WTC11 (cell line): ENCODE data around the gene ADAM8. TPM values are rescaled to one million over a fixed set of nuclear protein-coding genes. Genes with fewer than 3 reads are reported as not detected.

Source experiments
- ATAC-seq: fragments of 200-7000 bp; cut with Tn5 transposase; 2 replicates; pipeline ENCODE4 v1.10.0; 2021; ENCODE audit warnings: mild to moderate bottlenecking, moderate library complexity
- CTCF ChIA-PET: fragments of 300-600 bp; sonication (Branson Sonifier 250); formaldehyde crosslinking; loops from one replicate; lab custom pipeline; 2021; ENCODE audit warnings: antibody characterized with exemption; lab: Charles Lee
- POLR2A ChIA-PET: fragments of 350-600 bp; sonication (Branson Sonifier 250); formaldehyde crosslinking; loops from one replicate; lab custom pipeline; 2021; ENCODE audit warnings: antibody characterized with exemption; lab: Charles Lee
- DNase-seq: peaks from one replicate; pipeline ENCODE4 v3.0.0; 2021; ENCODE audit warnings: low spot score
- H3K27ac Mint-ChIP-seq: 2 replicates; pipeline ENCODE4 v1.8.0; 2021; ENCODE audit warnings: mixed read lengths
- H3K27me3 Mint-ChIP-seq: 2 replicates; pipeline ENCODE4 v1.8.0; 2021; ENCODE audit warnings: low read depth, mild to moderate bottlenecking, moderate library complexity, mixed read lengths
- H3K36me3 Mint-ChIP-seq: 2 replicates; pipeline ENCODE4 v1.8.0; 2021; ENCODE audit warnings: mixed read lengths
- H3K4me1 Mint-ChIP-seq: 2 replicates; pipeline ENCODE4 v1.8.0; 2022; ENCODE audit warnings: mixed read lengths
- H3K4me3 Mint-ChIP-seq: 2 replicates; pipeline ENCODE4 v1.8.0; 2021; ENCODE audit warnings: mild to moderate bottlenecking, moderate library complexity, mixed read lengths
- H3K9me3 Mint-ChIP-seq: 2 replicates; pipeline ENCODE4 v1.8.0; 2021; ENCODE audit warnings: mixed read lengths
- E2F5 ChIP-seq: sonication (generic); formaldehyde crosslinking; IDR thresholded peaks from 2 replicates; pipeline ENCODE4 v1.8.1; 2022; ENCODE audit warnings: mild to moderate bottlenecking, moderate library complexity, missing genetic modification reagents
- ESRRA ChIP-seq: sonication (generic); formaldehyde crosslinking; IDR thresholded peaks from 2 replicates; pipeline ENCODE4 v1.8.1; 2022; ENCODE audit warnings: mild to moderate bottlenecking, missing genetic modification reagents, borderline replicate concordance
- HMGXB4 ChIP-seq: sonication (generic); formaldehyde crosslinking; IDR thresholded peaks from 2 replicates; pipeline ENCODE4 v1.8.1; 2023; ENCODE audit warnings: mild to moderate bottlenecking, moderate library complexity, missing genetic modification reagents
- JUN ChIP-seq: sonication (generic); formaldehyde crosslinking; IDR thresholded peaks from 2 replicates; pipeline ENCODE4 v1.8.0; 2023; ENCODE audit warnings: mild to moderate bottlenecking, missing genetic modification reagents
- MLX ChIP-seq: sonication (generic); formaldehyde crosslinking; IDR thresholded peaks from 2 replicates; pipeline ENCODE4 v1.8.1; 2023; ENCODE audit warnings: mild to moderate bottlenecking, missing genetic modification reagents, moderate library complexity
- NR3C1 ChIP-seq: sonication (generic); formaldehyde crosslinking; conservative IDR thresholded peaks from 2 replicates; pipeline ENCODE4 v1.8.1; 2023; ENCODE audit warnings: low read depth, mild to moderate bottlenecking, missing genetic modification reagents
- OVOL2 ChIP-seq: fragments of 250-450 bp; sonication (Bioruptor Pico); IDR thresholded peaks from 2 replicates; pipeline ENCODE4 v1.9.0; 2021; ENCODE audit warnings: mild to moderate bottlenecking, borderline replicate concordance
- SMAD3 ChIP-seq: sonication (generic); formaldehyde crosslinking; IDR thresholded peaks from 2 replicates; pipeline ENCODE4 v1.8.0; 2022; ENCODE audit warnings: missing genetic modification reagents, mild to moderate bottlenecking, borderline replicate concordance
- SMAD4 ChIP-seq: sonication (generic); formaldehyde crosslinking; IDR thresholded peaks from 2 replicates; pipeline ENCODE4 v1.8.0; 2022; ENCODE audit warnings: mild to moderate bottlenecking, missing genetic modification reagents
- SP1 ChIP-seq: sonication (generic); formaldehyde crosslinking; conservative IDR thresholded peaks from 2 replicates; pipeline ENCODE4 v1.8.1; 2022; ENCODE audit warnings: missing genetic modification reagents
- TEAD1 ChIP-seq: sonication (generic); formaldehyde crosslinking; IDR thresholded peaks from 2 replicates; pipeline ENCODE4 v1.8.0; 2022; ENCODE audit warnings: mild to moderate bottlenecking, missing genetic modification reagents
- ZBTB21 ChIP-seq: sonication (generic); formaldehyde crosslinking; IDR thresholded peaks from 2 replicates; pipeline ENCODE4 v1.8.1; 2023; ENCODE audit warnings: mild to moderate bottlenecking, missing genetic modification reagents, borderline replicate concordance
- ZNF232 ChIP-seq: sonication (generic); formaldehyde crosslinking; IDR thresholded peaks from 2 replicates; pipeline ENCODE4 v1.8.0; 2022; ENCODE audit warnings: mild to moderate bottlenecking, missing genetic modification reagents
- ZNF263 ChIP-seq: sonication (generic); formaldehyde crosslinking; IDR thresholded peaks from 2 replicates; pipeline ENCODE4 v1.8.1; 2022; ENCODE audit warnings: low read depth, mild to moderate bottlenecking, moderate library complexity, missing genetic modification reagents
- ZNF671 ChIP-seq: fragments of 250-450 bp; sonication (Bioruptor Pico); IDR thresholded peaks from 2 replicates; pipeline ENCODE4 v1.8.0; 2021; ENCODE audit warnings: mild to moderate bottlenecking
- total RNA-seq: library from RNA; stranded (reverse); gene quantifications from 3 replicates; pipeline ENCODE4 v1.2.3, GENCODE V29; 2021
- TF ChIP-seq, protein P1 (sequence below): sonication (generic); formaldehyde crosslinking; IDR thresholded peaks from 2 replicates; pipeline ENCODE4 v1.8.1; 2023; ENCODE audit warnings: mild to moderate bottlenecking, missing genetic modification reagents, moderate library complexity
- TF ChIP-seq, protein P2 (sequence below): fragments of 250-450 bp; sonication (Bioruptor Pico); IDR thresholded peaks from 2 replicates; pipeline ENCODE4 v1.8.0; 2021; ENCODE audit warnings: mild to moderate bottlenecking
- TF ChIP-seq, protein P3 (sequence below): sonication (generic); formaldehyde crosslinking; IDR thresholded peaks from 2 replicates; pipeline ENCODE4 v1.8.1; 2022; ENCODE audit warnings: missing genetic modification reagents, borderline replicate concordance

The ADAM8 gene
- total RNA-seq, 1 experiment from 2014 or later, result 7.2 TPM

DNA sequence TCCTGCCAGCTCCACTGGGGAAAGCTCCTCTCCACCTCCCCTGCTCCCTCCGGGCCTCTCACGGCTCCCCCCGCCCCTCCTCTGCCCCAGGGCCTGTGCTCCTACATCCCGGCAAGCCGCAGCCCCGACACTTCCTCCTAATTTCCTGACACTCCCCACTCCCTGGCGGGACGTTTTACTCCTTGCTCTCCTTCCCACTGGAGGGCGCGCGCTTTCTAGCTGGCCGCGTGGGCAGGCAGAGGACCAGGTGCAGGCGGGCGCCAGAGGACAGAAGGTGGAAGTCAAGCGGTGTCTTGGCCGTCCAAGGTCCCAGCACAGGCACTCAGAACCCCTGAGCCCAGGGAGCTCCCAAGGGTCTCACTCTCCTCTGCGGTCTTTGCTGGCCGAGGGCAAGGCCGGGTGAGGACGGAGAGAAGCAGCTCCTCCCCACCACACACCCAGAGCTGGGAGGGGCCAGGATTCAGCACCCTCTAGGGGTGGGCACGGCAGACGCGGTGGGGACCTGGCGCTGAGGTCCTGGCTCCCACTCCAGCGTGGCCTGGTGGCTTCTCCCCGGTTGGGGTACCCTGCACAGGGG lies 19.1 kb downstream of the ADAM8 start (continued):
- TF ChIP-seq ZNF671 (CRISPR knock-in tag), result no peak
- TF ChIP-seq, protein P1, sequence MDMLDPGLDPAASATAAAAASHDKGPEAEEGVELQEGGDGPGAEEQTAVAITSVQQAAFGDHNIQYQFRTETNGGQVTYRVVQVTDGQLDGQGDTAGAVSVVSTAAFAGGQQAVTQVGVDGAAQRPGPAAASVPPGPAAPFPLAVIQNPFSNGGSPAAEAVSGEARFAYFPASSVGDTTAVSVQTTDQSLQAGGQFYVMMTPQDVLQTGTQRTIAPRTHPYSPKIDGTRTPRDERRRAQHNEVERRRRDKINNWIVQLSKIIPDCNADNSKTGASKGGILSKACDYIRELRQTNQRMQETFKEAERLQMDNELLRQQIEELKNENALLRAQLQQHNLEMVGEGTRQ (CRISPR knock-in tag), result no peak
- no peak for TF ChIP-seq ZBTB21 (CRISPR knock-in tag)
- no peak for TF ChIP-seq ZNF232 (CRISPR knock-in tag)
- peak; percentile 86 for TF ChIP-seq ZNF263 (CRISPR knock-in tag)
- TF ChIP-seq SMAD3 (CRISPR knock-in tag), result no peak
- peak; percentile 48; the same call in 1 of the 2 replicates for TF ChIP-seq TEAD1
- TF ChIP-seq HMGXB4, result peak; percentile 46; the same call in 1 of the 2 replicates
- no peak for TF ChIP-seq NR3C1 (CRISPR knock-in tag)
- TF ChIP-seq OVOL2 (CRISPR knock-in tag), result no peak
- TF ChIP-seq, all 79 proteins: peak for 7

- Mint-ChIP-seq H3K36me3 (no peaks in the 10 kb centered on the region), H3K4me1 (peaks cover 9% of the 10 kb centered on the region), H3K27ac (no peak overlapping the region), H3K4me3 (no peak overlapping the region), H3K27me3 (no peaks in the 10 kb centered on the region; the same call in 1 of the 2 replicates), H3K9me3 (no peaks in the 10 kb centered on the region)
- ChIA-PET POLR2A (no interaction called here), CTCF (interaction anchor here (5.0 kb wide), 1 partner anchor 9 kb away, joined by 61 read pairs; no protein-coding TSS in a partner anchor)
- ATAC-seq (no peak), DNase-seq (no peak)
- TF ChIP-seq SMAD4 (CRISPR knock-in tag), result no peak
- TF ChIP-seq JUN (CRISPR knock-in tag), result no peak
- TF ChIP-seq MLX (CRISPR knock-in tag), result no peak
- TF ChIP-seq SP1, result no peak
- TF ChIP-seq ESRRA (CRISPR knock-in tag), result no peak
- no peak for TF ChIP-seq E2F5
- TF ChIP-seq, protein P2, sequence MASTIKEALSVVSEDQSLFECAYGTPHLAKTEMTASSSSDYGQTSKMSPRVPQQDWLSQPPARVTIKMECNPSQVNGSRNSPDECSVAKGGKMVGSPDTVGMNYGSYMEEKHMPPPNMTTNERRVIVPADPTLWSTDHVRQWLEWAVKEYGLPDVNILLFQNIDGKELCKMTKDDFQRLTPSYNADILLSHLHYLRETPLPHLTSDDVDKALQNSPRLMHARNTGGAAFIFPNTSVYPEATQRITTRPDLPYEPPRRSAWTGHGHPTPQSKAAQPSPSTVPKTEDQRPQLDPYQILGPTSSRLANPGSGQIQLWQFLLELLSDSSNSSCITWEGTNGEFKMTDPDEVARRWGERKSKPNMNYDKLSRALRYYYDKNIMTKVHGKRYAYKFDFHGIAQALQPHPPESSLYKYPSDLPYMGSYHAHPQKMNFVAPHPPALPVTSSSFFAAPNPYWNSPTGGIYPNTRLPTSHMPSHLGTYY, result no peak
- TF ChIP-seq, protein P3, sequence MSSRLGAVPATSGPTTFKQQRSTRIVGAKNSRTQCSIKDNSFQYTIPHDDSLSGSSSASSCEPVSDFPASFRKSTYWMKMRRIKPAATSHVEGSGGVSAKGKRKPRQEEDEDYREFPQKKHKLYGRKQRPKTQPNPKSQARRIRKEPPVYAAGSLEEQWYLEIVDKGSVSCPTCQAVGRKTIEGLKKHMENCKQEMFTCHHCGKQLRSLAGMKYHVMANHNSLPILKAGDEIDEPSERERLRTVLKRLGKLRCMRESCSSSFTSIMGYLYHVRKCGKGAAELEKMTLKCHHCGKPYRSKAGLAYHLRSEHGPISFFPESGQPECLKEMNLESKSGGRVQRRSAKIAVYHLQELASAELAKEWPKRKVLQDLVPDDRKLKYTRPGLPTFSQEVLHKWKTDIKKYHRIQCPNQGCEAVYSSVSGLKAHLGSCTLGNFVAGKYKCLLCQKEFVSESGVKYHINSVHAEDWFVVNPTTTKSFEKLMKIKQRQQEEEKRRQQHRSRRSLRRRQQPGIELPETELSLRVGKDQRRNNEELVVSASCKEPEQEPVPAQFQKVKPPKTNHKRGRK (CRISPR knock-in tag), result no peak
Measured at GRCh38 chr10:133255323-133255722, 21.3 kb downstream of the ADAM8 start.
